ENCODE data around the gene FSHB. TPM values are rescaled to one million over a fixed set of nuclear protein-coding genes. Genes with fewer than 3 reads are reported as not detected.
"Not testable (repeated sequence)": the region's sequence is repeated elsewhere in the genome, so short reads cannot be mapped to it uniquely, and the experiment has no call there.

FSHB gene
- not detected for polyA plus RNA-seq (ENCODE audit: insufficient read length in 10 of 10)
- long read RNA-seq, donor 1: 0 reads
- long read RNA-seq, donor 2: 0 reads
- long read RNA-seq, donor 3: 0 reads
- long read RNA-seq, donor 4: 0 reads
- long read RNA-seq, donor 5: 0 reads
- long read RNA-seq, donor 6: 0 reads
- long read RNA-seq, donor 7: 0 reads
- long read RNA-seq, donor 8: 0 reads
- long read RNA-seq, donor 9: 0 reads

DNA sequence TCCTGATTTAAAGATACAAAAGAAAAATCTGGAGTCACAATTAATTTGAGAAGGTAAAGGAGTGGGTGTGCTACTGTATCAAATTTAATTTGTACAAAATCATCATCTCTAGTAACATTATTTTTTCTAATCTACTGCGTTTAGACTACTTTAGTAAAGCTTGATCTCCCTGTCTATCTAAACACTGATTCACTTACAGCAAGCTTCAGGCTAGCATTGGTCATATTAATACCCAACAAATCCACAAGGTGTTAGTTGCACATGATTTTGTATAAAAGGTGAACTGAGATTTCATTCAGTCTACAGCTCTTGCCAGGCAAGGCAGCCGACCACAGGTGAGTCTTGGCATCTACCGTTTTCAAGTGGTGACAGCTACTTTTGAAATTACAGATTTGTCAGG, at the start of gene FSHB:
FSHB (plus strand) TSS at position 301 of the 400 bp plus-strand sequence. CDS start 889 bp downstream, outside the sequence.
- no peak for DNase-seq

GRCh38 chr11:30186748-30187147, 44.1 kb upstream of the FSHB start:
- DNase-seq: no peak

GRCh38 chr11:30192620-30193019, 38.2 kb upstream of the FSHB start:
- DNase-seq: no peak

GRCh38 chr11:30196400-30197206, 34.2 kb upstream of the FSHB start:
- peak; percentile 24 to 68 (median 65) for DNase-seq

GRCh38 chr11:30197869-30198268, 32.9 kb upstream of the FSHB start:
- no peak for DNase-seq

- DNase-seq: not testable (repeated sequence)
Measured at GRCh38 chr11:30202989-30203388, 27.8 kb upstream of the FSHB start.

DNA sequence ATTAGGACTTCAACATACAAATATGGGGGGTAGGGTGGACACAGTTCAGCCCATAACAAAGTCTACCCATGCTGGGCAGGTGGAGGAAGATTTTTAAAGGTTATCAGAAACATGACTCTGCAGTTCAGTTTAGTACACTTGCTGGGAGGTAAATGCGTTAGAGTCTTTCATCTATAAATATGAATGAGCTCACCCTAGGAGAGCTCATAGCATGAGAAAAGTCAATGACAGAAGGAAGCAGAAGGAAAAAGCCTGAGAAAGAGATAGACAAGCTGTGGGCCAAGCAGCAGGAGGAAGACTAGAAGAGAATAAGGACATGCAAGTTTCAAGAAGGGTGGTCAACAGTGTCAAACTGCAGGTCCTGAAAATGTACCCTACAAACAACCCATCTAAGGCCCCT, 27.0 kb upstream of the FSHB start:
- DNase-seq: no peak

- DNase-seq: no peak
Measured at GRCh38 chr11:30206249-30206996, 24.4 kb upstream of the FSHB start.

DNA sequence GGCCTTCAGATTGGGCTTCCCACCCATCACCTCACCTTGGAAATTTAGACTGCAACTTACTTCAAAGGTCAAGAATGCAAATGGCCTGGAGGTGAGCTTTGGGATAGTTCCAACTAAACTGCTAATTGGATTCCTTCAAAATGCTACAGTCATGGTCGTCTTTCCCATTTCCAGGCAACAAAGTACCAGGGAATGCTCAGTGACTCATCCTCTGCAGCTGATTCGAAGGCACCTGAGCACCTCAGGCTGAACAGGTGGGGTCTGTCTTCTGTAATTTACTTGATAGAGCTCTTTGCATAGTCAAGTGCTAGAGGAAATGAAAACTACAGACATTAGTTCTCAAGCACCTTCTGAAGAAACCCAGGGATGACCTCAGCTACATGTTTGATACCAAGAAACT, 20.5 kb upstream of the FSHB start:
- DNase-seq: no peak

- DNase-seq: no peak
Measured at GRCh38 chr11:30216534-30216933, 14.3 kb upstream of the FSHB start.

- DNase-seq: no peak
Measured at GRCh38 chr11:30218278-30218677, 12.5 kb upstream of the FSHB start.

DNA sequence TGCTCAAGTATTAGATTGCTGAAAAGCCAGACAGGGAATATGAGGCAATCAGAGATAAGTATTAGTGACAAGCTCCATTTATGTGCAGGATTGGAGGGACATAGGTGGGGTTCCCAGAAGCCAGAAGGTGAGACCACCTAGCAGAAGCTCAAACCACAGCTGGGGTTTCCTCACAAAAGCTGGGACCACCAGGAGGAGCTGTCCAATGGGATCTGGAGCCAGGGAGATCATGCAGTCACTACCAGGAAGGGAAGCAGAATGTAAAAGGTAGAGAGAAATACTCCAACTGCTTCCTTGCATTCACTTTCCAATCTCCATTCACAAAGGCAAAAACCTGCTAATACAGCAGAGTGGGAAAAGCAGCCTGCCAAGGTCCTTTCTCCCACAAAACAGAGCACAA, 5.2 kb upstream of the FSHB start:
- DNase-seq: no peak

DNA sequence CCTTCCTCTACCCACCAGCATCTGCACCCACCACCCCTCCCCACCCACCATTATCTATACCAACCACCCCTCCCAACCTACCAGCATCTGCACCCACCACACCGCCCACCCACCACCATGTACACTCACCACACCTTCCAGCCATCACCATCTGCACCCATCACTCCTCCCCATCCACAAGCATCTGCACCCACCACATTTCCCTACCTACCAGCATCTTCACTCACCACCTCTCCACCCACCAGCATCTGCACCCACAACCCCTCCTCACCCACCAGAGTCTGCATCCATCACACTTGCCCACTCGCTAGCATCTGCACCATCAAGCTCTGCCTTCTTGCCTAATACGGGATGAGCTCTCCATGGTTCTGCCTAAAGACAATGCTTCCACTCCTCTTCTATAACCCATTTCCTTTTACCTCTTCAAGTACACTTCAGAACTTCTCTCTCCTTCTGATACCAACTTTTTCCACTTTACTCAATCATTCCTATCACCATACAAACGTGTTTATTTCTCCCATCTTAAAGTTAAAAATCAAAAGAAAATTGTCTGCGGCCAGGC, 2.4 kb upstream of the FSHB start:
- DNase-seq: no peak

DNA sequence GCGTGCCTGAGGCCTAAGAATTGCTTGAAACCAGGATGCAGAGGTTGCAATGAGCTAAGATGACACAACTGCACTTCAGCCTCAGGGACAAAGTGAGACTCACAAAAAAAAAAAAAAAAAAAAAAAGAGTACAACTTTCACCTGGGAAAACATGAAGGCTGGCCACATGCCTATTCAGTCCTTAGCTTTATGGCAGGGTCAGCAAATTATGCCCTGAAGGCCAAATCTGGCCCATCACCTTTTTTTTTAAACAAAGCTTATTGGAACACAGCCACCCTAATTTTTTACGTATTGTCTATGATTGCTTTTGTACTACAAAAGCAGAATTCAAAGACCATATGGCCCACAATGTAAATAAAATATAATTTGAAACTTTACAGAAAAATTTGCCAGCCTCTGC, 8.2 kb downstream of the FSHB start:
- no peak for DNase-seq

GRCh38 chr11:30244265-30244664, 13.5 kb downstream of the FSHB start:
- peak in 1 of 3 donors; percentile 58 for DNase-seq

DNA sequence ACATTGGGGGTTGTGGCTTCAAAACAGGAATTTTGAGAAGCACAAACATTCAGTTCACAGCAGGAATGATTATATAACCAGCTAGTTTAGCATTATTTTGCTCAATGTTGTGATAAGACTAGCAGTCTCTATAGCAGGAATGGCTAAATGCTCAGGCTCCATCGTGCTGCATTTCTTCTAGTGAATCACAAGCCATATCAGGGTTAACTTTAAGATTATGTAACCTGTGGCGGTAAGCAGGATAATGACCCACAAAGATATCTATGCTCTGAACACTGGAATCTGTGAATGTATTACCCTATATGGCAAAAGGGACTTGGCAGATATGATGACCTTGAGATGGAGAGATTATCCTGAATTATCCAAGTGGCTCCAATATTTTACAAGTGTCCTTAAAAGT, 14.8 kb downstream of the FSHB start:
- DNase-seq: no peak

- DNase-seq: no peak
Measured at GRCh38 chr11:30254307-30255298, 23.8 kb downstream of the FSHB start.

DNA sequence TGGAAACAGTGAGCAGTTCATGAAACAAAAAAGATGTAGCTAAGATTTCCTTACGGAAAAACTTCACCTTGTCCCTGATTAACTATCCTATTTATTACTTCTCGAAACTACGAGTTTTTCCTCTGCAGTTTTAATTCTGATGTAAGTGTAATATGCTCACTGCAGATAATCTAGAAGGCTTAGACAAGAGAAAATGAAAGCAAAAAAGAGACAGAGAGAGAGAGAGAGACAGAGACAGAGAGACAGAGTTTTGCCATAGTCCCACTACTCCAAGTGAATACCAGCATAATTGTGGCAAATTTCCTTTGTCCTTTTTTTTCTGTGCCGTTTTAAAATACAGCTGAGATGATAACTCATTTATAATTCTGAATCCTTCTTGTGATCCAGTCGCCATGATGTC, 24.8 kb downstream of the FSHB start:
- DNase-seq: no peak

GRCh38 chr11:30257058-30257457, 26.2 kb downstream of the FSHB start:
- no peak for DNase-seq

- DNase-seq: no peak
Measured at GRCh38 chr11:30258679-30259078, 27.9 kb downstream of the FSHB start.

DNA sequence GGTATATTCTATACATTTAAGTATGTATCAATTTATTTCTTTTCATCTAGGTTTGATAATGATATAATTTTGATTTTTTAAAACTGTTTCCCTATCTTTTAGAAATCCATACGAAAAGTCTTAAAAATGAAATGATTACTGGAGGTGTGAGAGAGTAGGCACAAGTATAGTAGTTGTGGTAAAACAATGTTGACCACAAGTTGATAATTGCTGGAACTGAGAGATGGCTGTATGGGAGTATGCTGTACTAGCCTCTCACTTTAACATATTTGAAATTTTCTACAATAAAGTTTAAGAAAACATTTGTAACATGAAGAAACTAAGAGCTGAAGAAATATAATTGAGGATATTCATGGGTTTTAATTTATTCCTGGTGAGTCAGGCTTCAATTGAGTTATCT, 30.0 kb downstream of the FSHB start:
- DNase-seq: no peak
